HCT116 (cell line): ENCODE data around the gene IL1RL1. TPM values are rescaled to one million over a fixed set of nuclear protein-coding genes. Genes with fewer than 3 reads are reported as not detected.

ENCODE experiments used
- ATAC-seq: fragments of 200-7000 bp; cut with Tn5 transposase; 2 replicates; pipeline ENCODE4 v1.9.1; 2020; ENCODE audit warnings: mild to moderate bottlenecking, moderate library complexity
- BruUV-seq: library from RNA; stranded (reverse); fragments of 400-500 nt; replicated peaks from 2 replicates; lab custom pipeline; 2021; lab: Mats Ljungman, UMichigan
- CTCF ChIA-PET: fragments of 300-600 bp; sonication (Branson Sonifier 250); formaldehyde crosslinking; loops from one replicate; lab custom pipeline; 2021; ENCODE audit warnings: antibody characterized with exemption; lab: Charles Lee
- POLR2A ChIA-PET: fragments of 300-600, 350-600 bp; sonication (Branson Sonifier 250); formaldehyde crosslinking; loops from one replicate; lab custom pipeline; 2021; ENCODE audit warnings: antibody characterized with exemption; lab: Charles Lee
- RAD21 ChIA-PET, 2 experiments: fragments of 300-600 bp; sonication (Branson Sonifier 250); formaldehyde crosslinking; loops; one replicate each; lab custom pipeline; 2023; ENCODE audit warnings: low total read pairs in 2 of 2; ENCODE audit not compliant: uncharacterized antibody in 2 of 2, unreplicated experiment in 2 of 2, low non-redundant PET in 1 of 2; lab: Charles Lee
- DNase-seq: peaks from one replicate; pipeline ENCODE4 v3.0.0-alpha.2; 2010; ENCODE audit warnings: low read depth, low spot score
- H2AFZ ChIP-seq: fragments of 200-600 bp; shearing (Covaris generic), sonication (generic); 2 replicates; pipeline ENCODE4 v1.6.1; 2017; ENCODE audit warnings: low read depth, mixed run types, mixed read lengths, antibody characterized with exemption, low read length; ENCODE audit not compliant: poor library complexity, severe bottlenecking
- H3K27ac ChIP-seq: 2 replicates; pipeline ENCODE4 v1.5.1; 2012; ENCODE audit warnings: low read depth, low read length
- H3K27me3 ChIP-seq: fragments of 200-600 bp; sonication (generic); 2 replicates; pipeline ENCODE4 v1.6.1; 2016; ENCODE audit warnings: mixed run types, low read length, mixed read lengths; ENCODE audit not compliant: insufficient read depth
- H3K36me3 ChIP-seq, 2 experiments: fragments of 200-500 bp in 1 of 2; fragments of 200-600 bp in 1 of 2; sonication (Bioruptor generic) in 1 of 2; sonication (generic) in 1 of 2; 2 replicates each; pipeline versions ENCODE4 v1.5.1 to v1.6.1; 2014 to 2016; ENCODE audit warnings: low read length in 2 of 2, inconsistent platforms in 1 of 2, mixed read lengths in 1 of 2, mixed run types in 1 of 2; ENCODE audit not compliant: insufficient read depth in 2 of 2, control insufficient read depth in 1 of 2
- H3K4me1 ChIP-seq, 2 experiments: fragments of 200-600 bp in 1 of 2; sonication (generic) in 1 of 2; 2 replicates each; pipeline versions ENCODE4 v1.5.1 to v1.6.1; 2012 to 2017; ENCODE audit warnings: low read length in 2 of 2, inconsistent platforms in 1 of 2, mild to moderate bottlenecking in 1 of 2, mixed read lengths in 1 of 2, mixed run types in 1 of 2, moderate library complexity in 1 of 2; ENCODE audit not compliant: insufficient read depth in 2 of 2, control insufficient read depth in 1 of 2
- H3K4me2 ChIP-seq: fragments of 200-600 bp; sonication (generic); 2 replicates; pipeline ENCODE4 v1.6.1; 2017; ENCODE audit warnings: mixed run types, low read length, mixed read lengths
- H3K4me3 ChIP-seq, 2 experiments: fragments of 200-600 bp in 1 of 2; sonication (generic) in 1 of 2; replicated peaks in 1 of 2; 2 replicates each; pipeline ENCODE4 v1.5.1; 2011 to 2016; ENCODE audit warnings: low read length in 2 of 2, control low read depth in 1 of 2, low read depth in 1 of 2, mild to moderate bottlenecking in 1 of 2, mixed read lengths in 1 of 2, mixed run types in 1 of 2
- H3K79me2 ChIP-seq: fragments of 200-600 bp; sonication (generic); 2 replicates; pipeline ENCODE4 v1.6.1; 2017; ENCODE audit warnings: mild to moderate bottlenecking, mixed run types, low read length, moderate library complexity, mixed read lengths; ENCODE audit not compliant: insufficient read depth
- H3K9ac ChIP-seq: fragments of 200-600 bp; sonication (generic); 2 replicates; pipeline ENCODE4 v1.6.1; 2016; ENCODE audit warnings: low read length, mixed read lengths
- H3K9me2 ChIP-seq: fragments of 200-600 bp; sonication (generic), shearing (Covaris generic); 2 replicates; pipeline ENCODE4 v1.6.1; 2017; ENCODE audit warnings: mixed run types, mild to moderate bottlenecking, moderate library complexity; ENCODE audit not compliant: insufficient read depth
- H3K9me3 ChIP-seq, 2 experiments: fragments of 200-500 bp in 1 of 2; fragments of 200-600 bp in 1 of 2; sonication (Bioruptor generic) in 1 of 2; sonication (generic) in 1 of 2; 2 replicates each; pipeline ENCODE4 v1.6.1; 2014 to 2017; ENCODE audit warnings: low read length in 2 of 2, mixed read lengths in 2 of 2, inconsistent platforms in 1 of 2, low read depth in 1 of 2, mild to moderate bottlenecking in 1 of 2, mixed run types in 1 of 2, moderate library complexity in 1 of 2; ENCODE audit not compliant: control insufficient read depth in 1 of 2, insufficient read depth in 1 of 2
- H4K20me1 ChIP-seq: fragments of 200-600 bp; sonication (generic), shearing (Covaris generic); 2 replicates; pipeline ENCODE4 v1.6.1; 2017; ENCODE audit warnings: mixed run types, mild to moderate bottlenecking, moderate library complexity; ENCODE audit not compliant: insufficient read depth
- CBX3 ChIP-seq: IDR thresholded peaks from 2 replicates; pipeline ENCODE4 v1.6.1; 2012; ENCODE audit warnings: low read depth
- EGR1 ChIP-seq: IDR thresholded peaks from 2 replicates; pipeline ENCODE4 v1.6.1; 2012; ENCODE audit warnings: low read depth
- ELF1 ChIP-seq: IDR thresholded peaks from 2 replicates; pipeline ENCODE4 v1.6.1; 2012; ENCODE audit warnings: low read depth, borderline replicate concordance
- EZH2 ChIP-seq: fragments of 200-600 bp; sonication (generic); IDR thresholded peaks from 2 replicates; pipeline ENCODE4 v1.6.1; 2017; ENCODE audit warnings: antibody characterized with exemption, mixed run types
- EZH2phosphoT487 ChIP-seq: fragments of 200-600 bp; IDR thresholded peaks from 2 replicates; pipeline ENCODE4 v1.6.1; 2018; ENCODE audit warnings: antibody characterized with exemption, borderline replicate concordance
- FOSL1 ChIP-seq: IDR thresholded peaks from 2 replicates; pipeline ENCODE4 v1.6.1; 2012; ENCODE audit warnings: low read depth
- JUND ChIP-seq: IDR thresholded peaks from 2 replicates; pipeline ENCODE4 v1.6.1; 2012
- RAD21 ChIP-seq: IDR thresholded peaks from 2 replicates; pipeline ENCODE4 v1.6.1; 2012; ENCODE audit warnings: low read depth, mild to moderate bottlenecking
- SP1 ChIP-seq: IDR thresholded peaks from 2 replicates; pipeline ENCODE4 v1.6.1; 2012; ENCODE audit warnings: low read depth
- TCF7L2 ChIP-seq: IDR thresholded peaks from 2 replicates; pipeline ENCODE4 v1.7.0; 2011; ENCODE audit warnings: borderline replicate concordance, inconsistent platforms; ENCODE audit not compliant: insufficient read depth, insufficient read length; ENCODE audit errors: extremely low read depth
- YY1 ChIP-seq: IDR thresholded peaks from 2 replicates; pipeline ENCODE4 v1.6.1; 2011; ENCODE audit warnings: low read length, low read depth, moderate library complexity, mild to moderate bottlenecking; ENCODE audit not compliant: insufficient replicate concordance; ENCODE audit errors: extremely low read depth
- ZFX ChIP-seq: fragments of 450-650 bp; IDR thresholded peaks from 2 replicates; pipeline ENCODE4 v1.6.1; 2017
- intact Hi-C: fragments of 100-400 bp; cut with micrococcal nuclease; formaldehyde crosslinking; loops from 2 replicates; pipeline ENCODE4 v1.10.0; 2022
- total RNA-seq: library from RNA; stranded (reverse); gene quantifications from one replicate; pipeline ENCODE4 v1.2.1, GENCODE V29; 2021; ENCODE audit not compliant: unreplicated experiment
- TF ChIP-seq, protein P1 (sequence below): IDR thresholded peaks from 2 replicates; pipeline ENCODE4 v1.6.1; 2012
- TF ChIP-seq, protein P2 (sequence below), 3 experiments: fragments of 200-600 bp in 1 of 3; sonication (generic) in 1 of 3; IDR thresholded peaks in 2 of 3; conservative IDR thresholded peaks in 1 of 3; 2 replicates each; pipeline ENCODE4 v1.5.1; 2012 to 2017; ENCODE audit warnings: low read depth in 2 of 3, low read length in 2 of 3, antibody characterized with exemption in 1 of 3, borderline replicate concordance in 1 of 3, control low read depth in 1 of 3, mild to moderate bottlenecking in 1 of 3, mixed read lengths in 1 of 3, mixed run types in 1 of 3, moderate library complexity in 1 of 3; ENCODE audit not compliant: insufficient read depth in 1 of 3

IL1RL1 gene
- total RNA-seq, 1 experiment from 2014 or later, result not detected

DNA sequence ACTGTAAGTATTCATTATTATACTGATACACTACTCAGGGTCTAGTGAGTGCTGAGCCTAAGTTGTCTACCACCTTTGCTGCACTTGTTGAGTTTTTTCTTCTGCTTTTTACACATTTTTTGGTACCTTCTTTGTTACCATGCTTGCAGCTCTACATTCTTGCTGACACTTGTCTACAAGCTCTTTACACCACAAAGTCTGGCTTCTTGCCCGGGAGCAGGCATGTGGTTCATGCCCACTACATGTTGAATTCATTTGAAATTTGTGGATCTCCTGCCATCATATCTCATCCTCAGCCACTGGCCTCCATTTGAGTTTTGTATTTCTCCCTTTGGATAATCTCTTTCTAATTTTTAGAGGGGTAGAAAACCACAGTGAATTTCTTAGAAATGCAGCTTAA is 74.2 kb downstream of the IL1RL1 start:
- no peak for ATAC-seq

More for the DNA sequence above, 74.2 kb downstream of the IL1RL1 start:
- Histone ChIP-seq H3K36me3 (no peaks in the 10 kb centered on the region), H3K4me1 (no peaks in the 10 kb centered on the region), H3K4me3 (no peak overlapping the region), H2AFZ (no peak overlapping the region), H3K9me3 (peaks cover 6 to 8% of the 10 kb centered on the region in 2 experiments; a peak in 1 of 4 replicates), H3K79me2 (no peaks in the 10 kb centered on the region), H3K9ac (no peak overlapping the region)
- DNase-seq, result no peak
- POLR2A ChIA-PET, result no interaction called here
- intact Hi-C loops, result no loop called here
- RAD21 ChIA-PET, result no interaction called here
- no TSS peak for BruUV-seq
- TF ChIP-seq EGR1 (no peak), YY1 (no peak), TCF7L2 (no peak), FOSL1 (no peak), SP1 (no peak), CBX3 (no peak), EZH2phosphoT487 (no peak), EZH2 (no peak), ZFX (no peak), RAD21 (no peak), ELF1 (no peak), JUND (no peak)
- TF ChIP-seq, protein P1, sequence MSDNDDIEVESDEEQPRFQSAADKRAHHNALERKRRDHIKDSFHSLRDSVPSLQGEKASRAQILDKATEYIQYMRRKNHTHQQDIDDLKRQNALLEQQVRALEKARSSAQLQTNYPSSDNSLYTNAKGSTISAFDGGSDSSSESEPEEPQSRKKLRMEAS, result no peak
- TF ChIP-seq, protein P2, sequence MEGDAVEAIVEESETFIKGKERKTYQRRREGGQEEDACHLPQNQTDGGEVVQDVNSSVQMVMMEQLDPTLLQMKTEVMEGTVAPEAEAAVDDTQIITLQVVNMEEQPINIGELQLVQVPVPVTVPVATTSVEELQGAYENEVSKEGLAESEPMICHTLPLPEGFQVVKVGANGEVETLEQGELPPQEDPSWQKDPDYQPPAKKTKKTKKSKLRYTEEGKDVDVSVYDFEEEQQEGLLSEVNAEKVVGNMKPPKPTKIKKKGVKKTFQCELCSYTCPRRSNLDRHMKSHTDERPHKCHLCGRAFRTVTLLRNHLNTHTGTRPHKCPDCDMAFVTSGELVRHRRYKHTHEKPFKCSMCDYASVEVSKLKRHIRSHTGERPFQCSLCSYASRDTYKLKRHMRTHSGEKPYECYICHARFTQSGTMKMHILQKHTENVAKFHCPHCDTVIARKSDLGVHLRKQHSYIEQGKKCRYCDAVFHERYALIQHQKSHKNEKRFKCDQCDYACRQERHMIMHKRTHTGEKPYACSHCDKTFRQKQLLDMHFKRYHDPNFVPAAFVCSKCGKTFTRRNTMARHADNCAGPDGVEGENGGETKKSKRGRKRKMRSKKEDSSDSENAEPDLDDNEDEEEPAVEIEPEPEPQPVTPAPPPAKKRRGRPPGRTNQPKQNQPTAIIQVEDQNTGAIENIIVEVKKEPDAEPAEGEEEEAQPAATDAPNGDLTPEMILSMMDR (IDR thresholded peaks at IDR 0.05 in 2 of 3, conservative IDR thresholded peaks at IDR 0.05 in 1 of 3; ENCODE audit: borderline replicate concordance in 1 of 3, insufficient read depth in 1 of 3, low read depth in 2 of 3, low read length in 2 of 3), result no peak
- TF ChIP-seq, all 23 proteins: peak for 0
- Histone ChIP-seq H3K4me2 (no peak overlapping the region), H3K27me3 (no peaks in the 10 kb centered on the region), H4K20me1 (no peaks in the 10 kb centered on the region; the same call in 1 of the 2 replicates), H3K9me2 (no peaks in the 10 kb centered on the region), H3K27ac (no peak overlapping the region)
- CTCF ChIA-PET, result no interaction called here
